Gastrocnemius medialis (tissue), 4 donors: ENCODE data around the gene PASD1.

ENCODE experiments used
- CTCF ChIP-seq, 5 experiments: fragments of 450-650 bp in 3 of 5; fragments of 200-600 bp in 2 of 5; sonication (generic) in 2 of 5; IDR thresholded peaks in 4 of 5; conservative IDR thresholded peaks in 1 of 5; 1 replicate in 4 of 5; 2 replicates in 1 of 5; pipeline ENCODE4 v1.5.1; 2016 to 2019; ENCODE audit warnings: antibody characterized with exemption in 5 of 5, mild to moderate bottlenecking in 3 of 5, moderate library complexity in 3 of 5
- POLR2A ChIP-seq, 2 donors: fragments of 450-650 bp; IDR thresholded peaks; one replicate each; pipeline ENCODE4 v1.6.1; 2017; ENCODE audit warnings: antibody characterized with exemption in 2 of 2, mild to moderate bottlenecking in 2 of 2, moderate library complexity in 2 of 2

- TF ChIP-seq CTCF (IDR thresholded peaks at IDR 0.05 in 4 of 5, conservative IDR thresholded peaks at IDR 0.05 in 1 of 5) (no peak), POLR2A (IDR thresholded peaks at IDR 0.05) (no peak)
Measured at GRCh38 chrX:151676196-151676595, 112.7 kb downstream of the PASD1 start.
